Right cardiac atrium (tissue), 5 donors: Measurements from ENCODE around the gene PIGO. TPM values are rescaled to one million over a fixed set of nuclear protein-coding genes. Genes with fewer than 3 reads are reported as not detected.

ENCODE experiments used
- ATAC-seq, 2 donors: fragments of 200-7000 bp; cut with Tn5 transposase; one replicate each; pipeline versions ENCODE4 v1.8.0 to v1.9.1; 2020; ENCODE audit warnings: moderate library complexity in 2 of 2, mild to moderate bottlenecking in 1 of 2
- DNase-seq, 3 donors: peaks; one replicate each; pipeline ENCODE4 v3.0.0-alpha.2; 2020
- H3K27ac ChIP-seq: one replicate; pipeline ENCODE4 v1.5.1; 2013; ENCODE audit warnings: mild to moderate bottlenecking, low read length, control low read depth, moderate library complexity
- H3K27me3 ChIP-seq: one replicate; pipeline ENCODE4 v1.6.1; 2013; ENCODE audit not compliant: control insufficient read depth, insufficient read depth
- H3K4me1 ChIP-seq: one replicate; pipeline ENCODE4 v1.6.1; 2013; ENCODE audit warnings: low read length; ENCODE audit not compliant: control insufficient read depth, insufficient read depth
- H3K4me3 ChIP-seq: one replicate; pipeline ENCODE4 v1.5.1; 2013; ENCODE audit warnings: low read length, control low read depth
- H3K9me3 ChIP-seq: one replicate; pipeline ENCODE4 v1.6.1; 2013; ENCODE audit warnings: low read length; ENCODE audit not compliant: control insufficient read depth
- WGBS: extraction: QIAGEN DNeasy Blood & Tissue Kit; methylation state at CpG from one replicate; pipeline ENCODE4 v1.1.7; 2013; 5-methylcytosine and 5-hydroxymethylcytosine counted together
- intact Hi-C, 4 donors: fragments of 100-400 bp; cut with DNase I; formaldehyde crosslinking; loops; one replicate each; pipeline versions ENCODE4 v1.11.0 to v1.14.0; 2022 to 2023
- polyA plus RNA-seq: library from polyadenylated mRNA; stranded (reverse); fragments of 200-250 nt; gene quantifications from one replicate; pipeline ENCODE4 v1.2.3, GENCODE V29; 2013
- total RNA-seq, 4 donors: library from RNA; stranded (reverse); fragmentation: NEBNext Ultra II Directional; extraction: Animal tissue kit (Norgen Biotek cat#: 25700); gene quantifications; one replicate each; pipeline ENCODE4 v1.2.1, GENCODE V29; 2021
- donor health status: healthy with polysubstance abuse.
- donor health status: DM: no; HTN: yes; CAD: no.
- donor health status: DM: no; HTN: no; CAD: no.
- donor health status: DM: no; HTN: yes; CAD: no; lungs with severe emphysema.
- donor health status: DM: yes; HTN: yes; CAD: no.

The PIGO gene
- total and polyA plus RNA-seq, 5 donors = 10.0 to 17.6 (median 12.5) TPM

- DNase-seq (no peak), ATAC-seq (no peak)
- no peaks in the 10 kb centered on the region for H3K27me3 ChIP-seq
- H3K27ac ChIP-seq = no peak overlapping the region
- peaks cover 14% of the 10 kb centered on the region for H3K4me1 ChIP-seq
- WGBS = 92% methylated on average over 13 of the region's 13 CpGs
- H3K9me3 ChIP-seq = no peaks in the 10 kb centered on the region
- H3K4me3 ChIP-seq = no peak overlapping the region
- intact Hi-C loops = no loop called here
Measured at GRCh38 chr9:35105571-35106342, 9.4 kb upstream of the PIGO start.

- H3K4me3 ChIP-seq = no peak overlapping the region
- H3K4me1 ChIP-seq = peaks cover 8% of the 10 kb centered on the region
- 89% methylated on average over 12 of the region's 12 CpGs for WGBS
- H3K27ac ChIP-seq = no peak overlapping the region
- H3K27me3 ChIP-seq = no peaks in the 10 kb centered on the region
- ATAC-seq (no peak), DNase-seq (no peak)
- intact Hi-C loops = no loop called here
- H3K9me3 ChIP-seq = no peaks in the 10 kb centered on the region
Measured at GRCh38 chr9:35105126-35105525, 8.7 kb upstream of the PIGO start.

GRCh38 chr9:35104586-35104985, 8.2 kb upstream of the PIGO start:
- Histone ChIP-seq H3K4me3 (no peak overlapping the region), H3K4me1 (peaks cover 5% of the 10 kb centered on the region), H3K27ac (no peak overlapping the region), H3K9me3 (no peaks in the 10 kb centered on the region), H3K27me3 (no peaks in the 10 kb centered on the region)
- WGBS = 92% methylated on average over 4 of the region's 4 CpGs
- intact Hi-C loops = no loop called here
- ATAC-seq (no peak), DNase-seq (no peak)

- no peaks in the 10 kb centered on the region for H3K27me3 ChIP-seq
- intact Hi-C loops = no loop called here
- peak overlapping the region; percentile 84 for H3K4me3 ChIP-seq
- 24% methylated on average over 5 of the region's 5 CpGs for WGBS
- H3K4me1 ChIP-seq = no peaks in the 10 kb centered on the region
- DNase-seq (no peak), ATAC-seq (no peak)
- no peaks in the 10 kb centered on the region for H3K9me3 ChIP-seq
- peak overlapping the region; percentile 94 for H3K27ac ChIP-seq
Measured at GRCh38 chr9:35103660-35104191, 7.3 kb upstream of the PIGO start.

- Histone ChIP-seq H3K27me3 (no peaks in the 10 kb centered on the region), H3K27ac (peak within 1 kb of the TSS; percentile 96), H3K4me3 (peak within 1 kb of the TSS; percentile 84), H3K4me1 (no peaks in the 10 kb centered on the region), H3K9me3 (no peaks in the 10 kb centered on the region)
- under 1% methylated on average over 57 of the region's 57 CpGs for WGBS
- intact Hi-C loops = no loop called here
- ATAC-seq (peak; percentile 96), DNase-seq (peak; percentile 95 to 96 (median 96))
Measured at GRCh38 chr9:35102769-35103659, 6.6 kb upstream of the PIGO start, which contains the start of gene STOML2. TSS of gene STOML2 (minus strand) at chr9:35103131. CDS start at chr9:35103094, 37 bp downstream.

- Histone ChIP-seq H3K4me3 (peak overlapping the region; percentile 84), H3K27ac (peak overlapping the region; percentile 96), H3K27me3 (no peaks in the 10 kb centered on the region), H3K4me1 (no peaks in the 10 kb centered on the region), H3K9me3 (no peaks in the 10 kb centered on the region)
- 2% methylated on average over 10 of the region's 10 CpGs for WGBS
- intact Hi-C loops = no loop called here
- ATAC-seq = no peak
- DNase-seq = no peak
Measured at GRCh38 chr9:35102465-35102768, 6.0 kb upstream of the PIGO start.

- intact Hi-C loops = loop anchor here in 2 of 4 donors (2.0 to 5.0 kb wide), 2 partner anchors 199 to 200 kb away; a partner anchor contains a TSS
Measured at GRCh38 chr9:35097573-35097972, 1.2 kb upstream of the PIGO start.

GRCh38 chr9:35091536-35091935, 4.9 kb downstream of the PIGO start:
- no peaks in the 10 kb centered on the region for H3K4me1 ChIP-seq
- intact Hi-C loops = loop anchor here in 1 of 4 donors (5.0 kb wide), 1 partner anchor 194 kb away; a partner anchor contains a TSS
- whole genome bisulfite sequencing = 95% methylated on average over 17 of the region's 17 CpGs

More at GRCh38 chr9:35097573-35097972, 1.2 kb upstream of the PIGO start:
- no peak for DNase-seq
- Histone ChIP-seq H3K4me3 (no peak overlapping the region), H3K9me3 (no peaks in the 10 kb centered on the region), H3K27ac (no peak overlapping the region), H3K4me1 (no peaks in the 10 kb centered on the region), H3K27me3 (no peaks in the 10 kb centered on the region)
- no peak for ATAC-seq
- 88% methylated on average over 3 of the region's 3 CpGs for WGBS

GRCh38 chr9:35089434-35089833, 7.0 kb downstream of the PIGO start:
- ATAC-seq (no peak), DNase-seq (no peak)
- intact Hi-C loops = no loop called here
- H3K27ac ChIP-seq = no peak overlapping the region
- no peaks in the 10 kb centered on the region for H3K9me3 ChIP-seq
- H3K27me3 ChIP-seq = no peaks in the 10 kb centered on the region
- WGBS = 96% methylated on average over 2 of the region's 2 CpGs
- H3K4me3 ChIP-seq = no peak overlapping the region
- no peaks in the 10 kb centered on the region for H3K4me1 ChIP-seq

More at GRCh38 chr9:35091536-35091935, 4.9 kb downstream of the PIGO start:
- no peaks in the 10 kb centered on the region for H3K9me3 ChIP-seq
- H3K4me3 ChIP-seq = no peak overlapping the region
- no peak overlapping the region for H3K27ac ChIP-seq
- H3K27me3 ChIP-seq = no peaks in the 10 kb centered on the region
- DNase-seq (no peak), ATAC-seq (no peak)

GRCh38 chr9:35085078-35085477, 11.3 kb downstream of the PIGO start:
- DNase-seq (no peak), ATAC-seq (no peak)
- intact Hi-C loops = no loop called here
- Histone ChIP-seq H3K9me3 (no peaks in the 10 kb centered on the region), H3K4me1 (no peaks in the 10 kb centered on the region), H3K27me3 (no peaks in the 10 kb centered on the region), H3K27ac (no peak overlapping the region), H3K4me3 (no peak overlapping the region)
- WGBS = 83% methylated on average over 2 of the region's 2 CpGs
